A549 (cell line): ENCODE measurements around the gene GABBR1. TPM values are rescaled to one million over a fixed set of nuclear protein-coding genes. Genes with fewer than 3 reads are reported as not detected.

Source experiments
- ATAC-seq, 2 experiments: fragments of 200-7000 bp in 1 of 2; fragments of >200 bp in 1 of 2; cut with Nextera tagmentation in 1 of 2; cut with Tn5 transposase in 1 of 2; 3 replicates each; pipeline versions ENCODE4 v1.8.0 to v1.9.1; 2018 to 2020; ENCODE audit warnings: mild to moderate bottlenecking in 1 of 2, moderate library complexity in 1 of 2
- CTCF ChIA-PET: fragments of 300-600 bp; sonication (Branson Sonifier 250); formaldehyde crosslinking; extraction: SDS; loops from one replicate; lab custom pipeline; 2021; ENCODE audit warnings: antibody characterized with exemption, inconsistent platforms; lab: Yijun Ruan, JAX
- POLR2A ChIA-PET: fragments of 350-600 bp; formaldehyde crosslinking; extraction: SDS; loops from one replicate; lab custom pipeline; 2021; ENCODE audit warnings: antibody characterized with exemption, inconsistent platforms; lab: Yijun Ruan, JAX
- DNase-seq, 2 experiments: peaks; one replicate each; pipeline versions ENCODE4 v3.0.0 to v3.0.0-alpha.2; 2011 to 2016; ENCODE audit warnings: low read depth in 1 of 2, low spot score in 1 of 2
- FAIRE-seq: peaks from 2 replicates; lab custom pipeline; 2011; peaks lifted over from hg19 to GRCh38; lab: Jason Lieb, UNC
- H3K27ac ChIP-seq, 2 experiments: fragments of >200 bp; sonication (Bioruptor Twin); formaldehyde crosslinking; 3 replicates each; pipeline ENCODE4 v1.5.1; 2016 to 2017
- H3K4me1 ChIP-seq: fragments of >200 bp; sonication (Bioruptor Twin); formaldehyde crosslinking; 3 replicates; pipeline ENCODE4 v1.6.1; 2016
- H3K4me2 ChIP-seq: fragments of >200 bp; sonication (Bioruptor Twin); formaldehyde crosslinking; 3 replicates; pipeline ENCODE4 v1.6.1; 2016
- H3K4me3 ChIP-seq: fragments of >200 bp; sonication (Bioruptor Twin); formaldehyde crosslinking; 3 replicates; pipeline ENCODE4 v1.5.1; 2016
- H3K9me3 ChIP-seq: fragments of >200 bp; sonication (Bioruptor Twin); formaldehyde crosslinking; 3 replicates; pipeline ENCODE4 v1.6.1; 2016
- BHLHE40 ChIP-seq: IDR thresholded peaks from 2 replicates; pipeline ENCODE4 v1.6.1; 2012; ENCODE audit warnings: low read depth, low read length, inconsistent platforms
- CBX2 ChIP-seq: fragments of 200-600 bp; sonication (generic); IDR thresholded peaks from 2 replicates; pipeline ENCODE4 v1.6.1; 2016; ENCODE audit warnings: low read depth, mild to moderate bottlenecking, borderline replicate concordance
- CEBPB ChIP-seq, 2 experiments: fragments of >200 bp in 1 of 2; sonication (Bioruptor Twin) in 1 of 2; formaldehyde crosslinking in 1 of 2; IDR thresholded peaks; 2 replicates each; pipeline ENCODE4 v1.6.1; 2012 to 2016
- CHD4 ChIP-seq: fragments of 200-600 bp; sonication (generic); IDR thresholded peaks from 2 replicates; pipeline ENCODE4 v1.6.1; 2016; ENCODE audit warnings: antibody characterized with exemption, mild to moderate bottlenecking, borderline replicate concordance
- EHF ChIP-seq: fragments of 250-450 bp; sonication (Bioruptor Pico); IDR thresholded peaks from 2 replicates; pipeline ENCODE4 v1.5.0; 2020; ENCODE audit warnings: mild to moderate bottlenecking
- ESRRA ChIP-seq: fragments of 150-350 bp; IDR thresholded peaks from 2 replicates; pipeline ENCODE4 v1.6.1; 2014; ENCODE audit warnings: mild to moderate bottlenecking, low read length, borderline replicate concordance
- FOSB ChIP-seq: fragments of 250-450 bp; sonication (Bioruptor Pico); IDR thresholded peaks from 2 replicates; pipeline ENCODE4 v1.5.0; 2020; ENCODE audit warnings: mild to moderate bottlenecking, moderate library complexity
- JUN ChIP-seq, 2 experiments: fragments of >200 bp; sonication (Bioruptor Twin); formaldehyde crosslinking; IDR thresholded peaks; 2 replicates in 1 of 2; 3 replicates in 1 of 2; pipeline ENCODE4 v1.6.1; 2016 to 2017
- KDM5A ChIP-seq: fragments of 200-600 bp; sonication (generic); IDR thresholded peaks from 2 replicates; pipeline ENCODE4 v1.6.1; 2016; ENCODE audit warnings: antibody characterized with exemption, mild to moderate bottlenecking
- MAZ ChIP-seq: fragments of 150-350 bp; IDR thresholded peaks from 2 replicates; pipeline ENCODE4 v1.6.1; 2014; ENCODE audit warnings: antibody characterized with exemption, low read depth, low read length, borderline replicate concordance
- MYC ChIP-seq: IDR thresholded peaks from 2 replicates; pipeline ENCODE4 v1.6.1; 2012; ENCODE audit warnings: mild to moderate bottlenecking, inconsistent platforms, low read length, improper control_type of control experiment, borderline replicate concordance
- NFE2L2 ChIP-seq: fragments of 150-350 bp; conservative IDR thresholded peaks from 2 replicates; pipeline ENCODE4 v1.6.1; 2014; ENCODE audit warnings: low read length
- NPAS2 ChIP-seq: fragments of 250-450 bp; sonication (Bioruptor Pico); IDR thresholded peaks from 2 replicates; pipeline ENCODE4 v1.8.0; 2022; ENCODE audit warnings: mild to moderate bottlenecking, moderate library complexity, borderline replicate concordance
- RAD21 ChIP-seq, 2 experiments: fragments of >200 bp in 1 of 2; sonication (Bioruptor Twin) in 1 of 2; formaldehyde crosslinking in 1 of 2; IDR thresholded peaks in 1 of 2; conservative IDR thresholded peaks in 1 of 2; 2 replicates in 1 of 2; 3 replicates in 1 of 2; pipeline ENCODE4 v1.6.1; 2012 to 2018; ENCODE audit warnings: inconsistent platforms in 1 of 2
- RARB ChIP-seq: fragments of 250-450 bp; sonication (Bioruptor Pico); IDR thresholded peaks from 2 replicates; pipeline ENCODE4 v1.8.0; 2021; ENCODE audit warnings: mild to moderate bottlenecking, moderate library complexity
- RCOR1 ChIP-seq: fragments of 150-350 bp; IDR thresholded peaks from 2 replicates; pipeline ENCODE4 v1.6.1; 2014; ENCODE audit warnings: antibody characterized with exemption, low read length, low read depth
- RNF2 ChIP-seq: fragments of 200-600 bp; sonication (generic); IDR thresholded peaks from 2 replicates; pipeline ENCODE4 v1.6.1; 2016; ENCODE audit warnings: low read depth, mild to moderate bottlenecking, antibody characterized with exemption, moderate library complexity, borderline replicate concordance
- TP53 ChIP-seq: fragments of 250-450 bp; sonication (Bioruptor Pico); IDR thresholded peaks from 2 replicates; pipeline ENCODE4 v1.5.0; 2021; ENCODE audit warnings: mild to moderate bottlenecking, moderate library complexity
- WGBS: methylation state at CpG from one replicate; pipeline ENCODE4 v1.1.6; 2017; ENCODE audit errors: missing lambda C conversion rate; 5-methylcytosine and 5-hydroxymethylcytosine counted together
- polyA plus RNA-seq, 4 experiments: library from polyadenylated mRNA; depleted of rRNA in 3 of 4; stranded (reverse); fragments of >200 nt; fragmentation: RNase III in 1 of 4; extraction: RNeasy Plus Mini Kit Qiagen cat#74134 plus additional on column Dnase treatment in 1 of 4; gene quantifications; 2 replicates in 3 of 4; 3 replicates in 1 of 4; pipeline ENCODE4 v1.2.3, GENCODE V29; 2011 to 2017
- TF ChIP-seq, protein P1 (sequence below): IDR thresholded peaks from 2 replicates; pipeline ENCODE4 v1.6.1; 2012
- TF ChIP-seq, protein P2 (sequence below): fragments of 150-350 bp; IDR thresholded peaks from 2 replicates; pipeline ENCODE4 v1.6.1; 2014; ENCODE audit warnings: low read depth, mild to moderate bottlenecking, low read length
- TF ChIP-seq, protein P3 (sequence below): fragments of 250-450 bp; sonication (Bioruptor Pico); IDR thresholded peaks from 2 replicates; pipeline ENCODE4 v1.5.0; 2020; ENCODE audit warnings: low read depth, mild to moderate bottlenecking, moderate library complexity

Gene GABBR1
- polyA plus RNA-seq, 2 of the 4 experiments (the other 2 are of a cell fraction): 6.8 to 9.0 TPM

DNA sequence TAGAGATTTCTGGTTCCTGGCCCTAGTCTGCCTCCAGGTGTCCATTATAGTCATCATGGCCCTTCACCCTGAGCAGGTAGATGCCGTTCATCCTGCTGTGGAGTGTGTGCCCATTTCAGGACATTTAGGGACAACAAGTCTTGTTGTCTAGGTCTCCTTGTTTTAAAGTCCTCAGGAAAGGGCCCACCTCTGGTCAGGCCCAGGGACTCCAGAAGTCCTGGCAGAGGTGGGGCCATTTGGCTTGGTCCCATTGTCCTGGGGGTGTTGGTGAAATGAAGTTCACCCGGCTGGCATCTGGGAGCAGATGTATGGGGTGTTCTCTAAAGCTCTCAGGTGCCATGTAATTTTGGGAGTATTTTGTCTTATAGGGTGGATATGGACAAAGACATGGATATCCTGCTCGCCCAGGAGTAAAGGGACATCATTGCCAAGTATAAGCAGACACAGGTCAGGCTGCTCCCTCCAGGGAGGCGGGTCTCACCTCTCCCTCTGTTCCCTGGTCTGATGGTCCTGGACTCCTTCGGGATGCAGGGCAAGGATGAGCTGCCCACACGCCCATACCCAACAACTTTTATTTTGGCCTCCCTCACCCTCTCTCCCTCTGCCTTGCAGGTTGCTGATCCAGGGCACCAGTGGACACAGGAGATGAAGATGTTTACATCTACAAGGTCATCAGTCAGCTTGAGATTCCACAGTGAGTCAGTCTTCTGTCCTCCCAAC lies 113.5 kb downstream of the GABBR1 start (continued):
- TF ChIP-seq, protein P1, sequence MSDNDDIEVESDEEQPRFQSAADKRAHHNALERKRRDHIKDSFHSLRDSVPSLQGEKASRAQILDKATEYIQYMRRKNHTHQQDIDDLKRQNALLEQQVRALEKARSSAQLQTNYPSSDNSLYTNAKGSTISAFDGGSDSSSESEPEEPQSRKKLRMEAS: no peak
- TF ChIP-seq NFE2L2: no peak
- TF ChIP-seq, protein P2, sequence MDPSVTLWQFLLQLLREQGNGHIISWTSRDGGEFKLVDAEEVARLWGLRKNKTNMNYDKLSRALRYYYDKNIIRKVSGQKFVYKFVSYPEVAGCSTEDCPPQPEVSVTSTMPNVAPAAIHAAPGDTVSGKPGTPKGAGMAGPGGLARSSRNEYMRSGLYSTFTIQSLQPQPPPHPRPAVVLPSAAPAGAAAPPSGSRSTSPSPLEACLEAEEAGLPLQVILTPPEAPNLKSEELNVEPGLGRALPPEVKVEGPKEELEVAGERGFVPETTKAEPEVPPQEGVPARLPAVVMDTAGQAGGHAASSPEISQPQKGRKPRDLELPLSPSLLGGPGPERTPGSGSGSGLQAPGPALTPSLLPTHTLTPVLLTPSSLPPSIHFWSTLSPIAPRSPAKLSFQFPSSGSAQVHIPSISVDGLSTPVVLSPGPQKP: no peak
- TF ChIP-seq FOSB (CRISPR knock-in tag): no peak
- TF ChIP-seq CEBPB (IDR thresholded peaks at IDR 0.05): no peak
- TF ChIP-seq JUN (IDR thresholded peaks at IDR 0.05): no peak

DNA sequence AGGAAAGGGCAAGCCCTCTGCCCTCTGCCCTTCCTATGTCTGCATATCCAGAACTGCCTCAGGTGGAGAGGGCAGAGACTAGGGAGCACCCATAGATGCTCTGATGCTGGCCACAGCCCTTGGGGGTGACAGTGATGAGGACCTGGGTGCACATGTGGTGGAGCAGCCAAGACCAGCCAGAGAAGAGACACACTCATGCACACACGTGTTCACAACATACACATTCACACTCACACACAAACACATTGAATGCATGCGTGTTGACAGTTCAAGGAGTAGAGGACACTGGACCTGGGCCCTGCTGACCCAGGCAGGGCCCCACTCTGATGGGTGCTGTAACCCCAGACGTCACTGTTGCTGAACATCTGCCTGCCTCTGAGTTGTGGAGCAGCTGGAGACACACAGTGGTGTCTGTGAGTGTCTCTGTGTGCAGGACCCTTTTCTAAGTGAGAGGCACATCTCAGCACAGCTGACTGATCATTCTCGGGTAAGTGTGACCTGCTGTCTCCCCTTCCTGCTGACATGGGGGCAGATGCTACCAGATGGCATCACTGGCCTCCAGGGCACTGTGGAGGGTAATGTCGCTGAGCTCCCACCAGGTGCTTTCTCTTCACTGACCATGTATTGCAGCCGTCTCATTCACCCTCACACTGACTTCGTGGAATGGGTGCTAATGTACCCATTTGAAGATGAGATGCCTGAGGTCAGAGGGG lies 115.1 kb downstream of the GABBR1 start:
- Histone ChIP-seq H3K4me2 (no peak overlapping the region), H3K4me1 (no peaks in the 10 kb centered on the region), H3K27ac (no peak overlapping the region), H3K9me3 (no peaks in the 10 kb centered on the region), H3K4me3 (no peak overlapping the region)
- CTCF ChIA-PET: no interaction called here
- FAIRE-seq (no peak), ATAC-seq (no peak), DNase-seq (no peak)
- TF ChIP-seq CHD4 (no peak), BHLHE40 (no peak), NFE2L2 (no peak), RCOR1 (no peak), RAD21 (conservative IDR thresholded peaks at IDR 0.05 in 1 of 2, IDR thresholded peaks at IDR 0.05 in 1 of 2) (no peak), NPAS2 (CRISPR knock-in tag) (no peak), EHF (CRISPR knock-in tag) (no peak), MYC (no peak), RNF2 (no peak), FOSB (CRISPR knock-in tag) (no peak), RARB (CRISPR knock-in tag) (no peak), KDM5A (no peak), CBX2 (no peak), ESRRA (no peak), CEBPB (IDR thresholded peaks at IDR 0.05) (no peak), MAZ (no peak), TP53 (CRISPR knock-in tag) (no peak)
- TF ChIP-seq, protein P3, sequence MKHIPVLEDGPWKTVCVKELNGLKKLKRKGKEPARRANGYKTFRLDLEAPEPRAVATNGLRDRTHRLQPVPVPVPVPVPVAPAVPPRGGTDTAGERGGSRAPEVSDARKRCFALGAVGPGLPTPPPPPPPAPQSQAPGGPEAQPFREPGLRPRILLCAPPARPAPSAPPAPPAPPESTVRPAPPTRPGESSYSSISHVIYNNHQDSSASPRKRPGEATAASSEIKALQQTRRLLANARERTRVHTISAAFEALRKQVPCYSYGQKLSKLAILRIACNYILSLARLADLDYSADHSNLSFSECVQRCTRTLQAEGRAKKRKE (CRISPR knock-in tag): no peak
- TF ChIP-seq, protein P2: no peak
- 27% methylated on average over 4 of the region's 7 CpGs for WGBS
- POLR2A ChIA-PET: no interaction called here
